HepG2 (cell line): ENCODE measurements around the gene BCAM. TPM values are rescaled to one million over a fixed set of nuclear protein-coding genes. Genes with fewer than 3 reads are reported as not detected.

ENCODE experiments used
- ARID5B ChIP-seq: IDR thresholded peaks from 2 replicates; pipeline ENCODE4 v1.4.0; 2020; ENCODE audit warnings: mild to moderate bottlenecking, missing genetic modification reagents
- MTERF4 ChIP-seq: sonication (generic); formaldehyde crosslinking; IDR thresholded peaks from 2 replicates; pipeline ENCODE4 v1.8.0; 2023; ENCODE audit warnings: mild to moderate bottlenecking, missing genetic modification reagents
- NR2F2 ChIP-seq: IDR thresholded peaks from 2 replicates; pipeline ENCODE4 v1.6.1; 2012; ENCODE audit warnings: low read depth, inconsistent platforms, borderline replicate concordance
- TBX2 ChIP-seq: sonication (generic); formaldehyde crosslinking; IDR thresholded peaks from 2 replicates; pipeline ENCODE4 v1.5.0; 2020; ENCODE audit warnings: missing genetic modification reagents, mild to moderate bottlenecking, borderline replicate concordance
- TEAD2 ChIP-seq: sonication (generic); formaldehyde crosslinking; IDR thresholded peaks from 2 replicates; pipeline ENCODE4 v1.9.0; 2021; ENCODE audit warnings: missing genetic modification reagents
- ZBTB7A ChIP-seq: sonication (generic); formaldehyde crosslinking; IDR thresholded peaks from 2 replicates; pipeline ENCODE4 v1.8.0; 2022; ENCODE audit warnings: mild to moderate bottlenecking, missing genetic modification reagents
- ZNF205 ChIP-seq: IDR thresholded peaks from 2 replicates; pipeline ENCODE4 v1.6.1; 2018; ENCODE audit warnings: missing biosample characterization, missing genetic modification reagents
- ZNF232 ChIP-seq: sonication (generic); formaldehyde crosslinking; IDR thresholded peaks from 2 replicates; pipeline ENCODE4 v1.4.0; 2020; ENCODE audit warnings: missing genetic modification reagents, borderline replicate concordance
- ZNF3 ChIP-seq: IDR thresholded peaks from 2 replicates; pipeline ENCODE4 v1.7.0; 2017; ENCODE audit warnings: inconsistent platforms
- ZNF451 ChIP-seq: sonication (generic); formaldehyde crosslinking; IDR thresholded peaks from 2 replicates; pipeline ENCODE4 v1.5.0; 2020; ENCODE audit warnings: mild to moderate bottlenecking, missing genetic modification reagents
- ZNF605 ChIP-seq: sonication (generic); formaldehyde crosslinking; IDR thresholded peaks from 2 replicates; pipeline ENCODE4 v1.8.0; 2022; ENCODE audit warnings: mild to moderate bottlenecking, missing genetic modification reagents
- polyA plus RNA-seq, 8 experiments: library from polyadenylated mRNA; depleted of rRNA in 3 of 8; stranded (reverse) in 7 of 8; unstranded in 1 of 8; fragments of >200 nt; fragmentation: Illumina TruSeq in 4 of 8; extraction: Trizol in 4 of 8; gene quantifications; 2 replicates each; pipeline versions ENCODE4 v1.2.1 to v1.2.3, GENCODE V29; 2011 to 2016; ENCODE audit warnings: low read depth in 4 of 8, missing spikeins in 1 of 8, mixed read lengths in 1 of 8; ENCODE audit not compliant: insufficient read depth in 1 of 8
- total RNA-seq, 5 experiments: library from RNA; depleted of rRNA; stranded (reverse); fragments of >200 nt; fragmentation: Illumina TruSeq; extraction: Trizol; gene quantifications; 2 replicates each; pipeline ENCODE4 v1.2.3, GENCODE V29; 2016; ENCODE audit warnings: low read depth in 1 of 5
- TF ChIP-seq, protein P1 (sequence below): sonication (generic); formaldehyde crosslinking; IDR thresholded peaks from 2 replicates; pipeline ENCODE4 v1.8.1; 2023; ENCODE audit warnings: mild to moderate bottlenecking, inconsistent platforms, moderate library complexity, missing genetic modification reagents, borderline replicate concordance
- TF ChIP-seq, protein P2 (sequence below): sonication (generic); formaldehyde crosslinking; IDR thresholded peaks from 2 replicates; pipeline ENCODE4 v1.8.1; 2022; ENCODE audit warnings: low read depth, mild to moderate bottlenecking, missing genetic modification reagents
- TF ChIP-seq, protein P3 (sequence below): IDR thresholded peaks from 2 replicates; pipeline ENCODE4 v1.6.1; 2016
- TF ChIP-seq, protein P4 (sequence below): sonication (generic); formaldehyde crosslinking; IDR thresholded peaks from 2 replicates; pipeline ENCODE4 v1.8.0; 2022; ENCODE audit warnings: low read depth, missing genetic modification reagents

BCAM gene
- total and polyA plus RNA-seq, 2 of the 13 experiments (the other 11 are each of a cell fraction or from before 2014, with no cell fraction given): 51.2 to 62.7 TPM

DNA sequence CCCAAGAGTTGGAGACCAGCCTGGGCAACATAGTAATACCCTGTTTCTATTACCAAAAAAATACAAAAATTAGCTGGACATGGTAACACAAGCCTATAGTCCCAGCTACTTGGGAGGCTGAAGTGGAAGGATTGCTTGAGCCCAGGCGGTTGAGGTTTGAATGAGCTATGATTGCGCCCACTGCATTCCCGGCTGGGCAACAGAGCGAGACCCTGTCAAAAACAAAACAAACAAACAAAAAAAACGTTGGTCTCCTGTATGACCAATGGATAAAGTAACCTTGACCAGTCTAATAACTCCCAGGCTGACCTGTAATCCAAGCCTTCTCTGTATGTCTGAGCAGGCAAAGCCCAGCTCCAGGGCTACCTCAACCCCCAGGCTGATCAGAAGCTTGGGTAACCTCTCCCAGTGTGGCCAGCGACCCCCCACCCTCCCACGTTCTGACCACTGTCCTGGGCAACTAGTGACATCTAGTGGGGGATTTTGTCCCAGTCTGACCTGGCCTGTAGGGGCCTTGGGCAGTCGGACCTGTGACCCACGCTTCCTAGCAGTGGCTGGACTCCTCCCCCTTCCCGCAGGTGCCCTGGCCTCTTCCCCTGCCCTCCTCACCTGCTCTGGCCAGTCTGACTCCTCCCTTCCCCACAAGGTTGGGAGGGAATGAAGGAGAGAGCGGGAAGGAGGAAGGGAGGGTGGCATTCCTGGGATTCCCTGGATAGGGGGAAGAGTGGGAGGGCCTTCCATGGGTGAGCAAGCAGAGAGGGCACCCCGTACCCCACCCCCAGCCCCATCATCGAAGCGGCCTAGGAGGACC, 1.0 kb upstream of the BCAM start (continued):
- TF ChIP-seq ARID5B (CRISPR knock-in tag) (peak; percentile 35; the same call in 1 of the 2 replicates), ZNF3 (CRISPR knock-in tag) (no peak), TBX2 (CRISPR knock-in tag) (peak; percentile 48; the same call in 1 of the 2 replicates), NR2F2 (no peak; the same call in 1 of the 2 replicates), MTERF4 (CRISPR knock-in tag) (0 out of 2 replicates have a peak, but pooled peaks have one; percentile 43), ZNF232 (CRISPR knock-in tag) (0 out of 2 replicates have a peak, but pooled peaks have one; percentile 37), ZNF605 (CRISPR knock-in tag) (0 out of 2 replicates have a peak, but pooled peaks have one; percentile 29), TEAD2 (CRISPR knock-in tag) (no peak), ZNF205 (CRISPR knock-in tag) (0 out of 2 replicates have a peak, but pooled peaks have one; percentile 20), ZNF451 (CRISPR knock-in tag) (peak; percentile 54; the same call in 1 of the 2 replicates), ZBTB7A (peak; percentile 95)
- TF ChIP-seq, protein P1, sequence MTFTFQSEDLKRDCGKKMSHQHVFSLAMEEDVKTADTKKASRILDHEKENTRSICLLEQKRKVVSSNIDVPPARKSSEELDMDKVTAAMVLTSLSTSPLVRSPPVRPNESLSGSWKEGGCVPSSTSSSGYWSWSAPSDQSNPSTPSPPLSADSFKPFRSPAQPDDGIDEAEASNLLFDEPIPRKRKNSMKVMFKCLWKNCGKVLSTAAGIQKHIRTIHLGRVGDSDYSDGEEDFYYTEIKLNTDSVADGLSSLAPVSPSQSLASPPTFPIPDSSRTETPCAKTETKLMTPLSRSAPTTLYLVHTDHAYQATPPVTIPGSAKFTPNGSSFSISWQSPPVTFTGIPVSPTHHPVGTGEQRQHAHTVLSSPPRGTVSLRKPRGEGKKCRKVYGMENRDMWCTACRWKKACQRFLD (CRISPR knock-in tag): no peak
- TF ChIP-seq, protein P2, sequence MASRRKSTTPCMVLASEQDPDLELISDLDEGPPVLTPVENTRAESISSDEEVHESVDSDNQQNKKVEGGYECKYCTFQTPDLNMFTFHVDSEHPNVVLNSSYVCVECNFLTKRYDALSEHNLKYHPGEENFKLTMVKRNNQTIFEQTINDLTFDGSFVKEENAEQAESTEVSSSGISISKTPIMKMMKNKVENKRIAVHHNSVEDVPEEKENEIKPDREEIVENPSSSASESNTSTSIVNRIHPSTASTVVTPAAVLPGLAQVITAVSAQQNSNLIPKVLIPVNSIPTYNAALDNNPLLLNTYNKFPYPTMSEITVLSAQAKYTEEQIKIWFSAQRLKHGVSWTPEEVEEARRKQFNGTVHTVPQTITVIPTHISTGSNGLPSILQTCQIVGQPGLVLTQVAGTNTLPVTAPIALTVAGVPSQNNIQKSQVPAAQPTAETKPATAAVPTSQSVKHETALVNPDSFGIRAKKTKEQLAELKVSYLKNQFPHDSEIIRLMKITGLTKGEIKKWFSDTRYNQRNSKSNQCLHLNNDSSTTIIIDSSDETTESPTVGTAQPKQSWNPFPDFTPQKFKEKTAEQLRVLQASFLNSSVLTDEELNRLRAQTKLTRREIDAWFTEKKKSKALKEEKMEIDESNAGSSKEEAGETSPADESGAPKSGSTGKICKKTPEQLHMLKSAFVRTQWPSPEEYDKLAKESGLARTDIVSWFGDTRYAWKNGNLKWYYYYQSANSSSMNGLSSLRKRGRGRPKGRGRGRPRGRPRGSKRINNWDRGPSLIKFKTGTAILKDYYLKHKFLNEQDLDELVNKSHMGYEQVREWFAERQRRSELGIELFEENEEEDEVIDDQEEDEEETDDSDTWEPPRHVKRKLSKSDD (CRISPR knock-in tag): peak; percentile 66; the same call in 1 of the 2 replicates
- TF ChIP-seq, protein P3, sequence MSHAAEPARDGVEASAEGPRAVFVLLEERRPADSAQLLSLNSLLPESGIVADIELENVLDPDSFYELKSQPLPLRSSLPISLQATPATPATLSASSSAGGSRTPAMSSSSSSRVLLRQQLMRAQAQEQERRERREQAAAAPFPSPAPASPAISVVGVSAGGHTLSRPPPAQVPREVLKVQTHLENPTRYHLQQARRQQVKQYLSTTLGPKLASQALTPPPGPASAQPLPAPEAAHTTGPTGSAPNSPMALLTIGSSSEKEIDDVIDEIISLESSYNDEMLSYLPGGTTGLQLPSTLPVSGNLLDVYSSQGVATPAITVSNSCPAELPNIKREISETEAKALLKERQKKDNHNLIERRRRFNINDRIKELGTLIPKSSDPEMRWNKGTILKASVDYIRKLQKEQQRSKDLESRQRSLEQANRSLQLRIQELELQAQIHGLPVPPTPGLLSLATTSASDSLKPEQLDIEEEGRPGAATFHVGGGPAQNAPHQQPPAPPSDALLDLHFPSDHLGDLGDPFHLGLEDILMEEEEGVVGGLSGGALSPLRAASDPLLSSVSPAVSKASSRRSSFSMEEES (CRISPR knock-in tag): 0 out of 2 replicates have a peak, but pooled peaks have one; percentile 36
- TF ChIP-seq, protein P4, sequence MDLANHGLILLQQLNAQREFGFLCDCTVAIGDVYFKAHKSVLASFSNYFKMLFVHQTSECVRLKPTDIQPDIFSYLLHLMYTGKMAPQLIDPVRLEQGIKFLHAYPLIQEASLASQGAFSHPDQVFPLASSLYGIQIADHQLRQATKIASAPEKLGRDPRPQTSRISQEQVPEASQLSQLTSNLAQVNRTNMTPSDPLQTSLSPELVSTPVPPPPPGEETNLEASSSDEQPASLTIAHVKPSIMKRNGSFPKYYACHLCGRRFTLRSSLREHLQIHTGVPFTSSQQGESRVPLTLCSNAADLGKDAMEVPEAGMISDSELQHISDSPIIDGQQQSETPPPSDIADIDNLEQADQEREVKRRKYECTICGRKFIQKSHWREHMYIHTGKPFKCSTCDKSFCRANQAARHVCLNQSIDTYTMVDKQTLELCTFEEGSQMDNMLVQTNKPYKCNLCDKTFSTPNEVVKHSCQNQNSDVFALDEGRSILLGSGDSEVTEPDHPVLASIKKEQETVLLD: 0 out of 2 replicates have a peak, but pooled peaks have one; percentile 33
